ENCODE measurements around the gene PP2D1. TPM values are rescaled to one million over a fixed set of nuclear protein-coding genes. Genes with fewer than 3 reads are reported as not detected.
A peak's percentile ranks its signal among the peaks of the same experiment; 100 is the strongest.

The PP2D1 gene
- total and polyA plus RNA-seq, 2 donors (not counting 3 experiments of a cell fraction or from before 2014, with no cell fraction given): not detected

GRCh38 chr3:20055020-20055775, 43.1 kb upstream of the PP2D1 start:
- dilution Hi-C loops (cut with MboI; ENCODE audit: extremely low pct_ligation_motif_present, low sequenced_read_pairs): no loop called here
- H3K4me3 ChIP-seq (replicated peaks in 1 of 3; ENCODE audit: insufficient read depth in 1 of 3, low read depth in 1 of 3, low read length in 3 of 3): no peak overlapping the region
- no peaks in the 10 kb centered on the region for H3K9me1 ChIP-seq (replicated peaks; ENCODE audit: control insufficient read depth, extremely low read depth, insufficient read depth, low read length)
- peaks cover 33% of the 10 kb centered on the region for H3K4me1 ChIP-seq (ENCODE audit: control insufficient read depth, extremely low read depth, insufficient read depth, low read length)
- no peaks in the 10 kb centered on the region for H3K27me3 ChIP-seq (ENCODE audit: control insufficient read depth in 2 of 2, insufficient read depth in 2 of 2, low read length in 2 of 2)
- no peak overlapping the region for H3K9ac ChIP-seq (replicated peaks; ENCODE audit: extremely low read depth, insufficient read depth, low read length)
- H3K9me3 ChIP-seq (replicated peaks; ENCODE audit: control insufficient read depth, insufficient read depth, low read length): no peaks in the 10 kb centered on the region
- H3K27ac ChIP-seq (ENCODE audit: insufficient read depth, low read depth, low read length): no peak overlapping the region
- H3K36me3 ChIP-seq (ENCODE audit: control insufficient read depth in 2 of 2, extremely low read depth in 1 of 2, insufficient read depth in 2 of 2, low read length in 2 of 2): no peaks in the 10 kb centered on the region
- DNase-seq (ENCODE audit: low read depth, low spot score) (peak; percentile 40), FAIRE-seq (no peak)
- no TSS peak for BruUV-seq (replicated peaks)
- no peak overlapping the region for H2AFZ ChIP-seq (ENCODE audit: low read depth, low read length)
- no peaks in the 10 kb centered on the region for H3K79me2 ChIP-seq (ENCODE audit: control insufficient read depth, insufficient read depth, low read length)
- no peaks in the 10 kb centered on the region for H4K20me1 ChIP-seq (replicated peaks; ENCODE audit: control insufficient read depth, extremely low read depth, insufficient read depth, low read length)
- POLR2A ChIA-PET: no interaction called here
- intact Hi-C loops (cut with micrococcal nuclease): no loop called here
- TF ChIP-seq POLR2AphosphoS5 (IDR thresholded peaks at IDR 0.05; ENCODE audit: insufficient read depth, low read depth, low read length): peak; percentile 8
- TF ChIP-seq POLR2A (IDR thresholded peaks at IDR 0.05; ENCODE audit: low read depth, low read length): no peak
- H3K4me2 ChIP-seq (ENCODE audit: insufficient read depth, low read length): peak overlapping the region; percentile 19
- CTCF ChIA-PET: no interaction called here

DNA sequence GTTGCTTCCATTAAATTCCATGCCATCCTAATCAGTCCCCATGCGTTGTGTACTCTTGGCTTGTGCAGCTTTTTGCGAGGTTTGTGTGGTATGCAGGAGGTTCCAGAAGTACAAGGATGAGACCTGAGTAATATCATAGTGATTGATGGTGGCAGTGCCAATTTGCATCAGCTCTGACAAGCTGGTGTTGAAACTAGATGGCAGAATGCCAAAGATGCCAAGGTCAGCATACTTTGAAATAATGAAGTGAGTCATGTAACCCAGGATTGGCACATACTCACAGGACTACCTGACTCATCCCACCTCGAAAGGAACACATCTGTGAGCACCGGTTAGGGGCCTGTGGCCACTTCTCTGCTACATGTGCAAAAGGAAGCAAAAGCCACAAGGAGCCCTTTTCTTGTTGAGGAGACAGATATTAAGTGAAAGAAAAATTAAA, 42.5 kb upstream of the PP2D1 start:
- ChIA-PET CTCF (no interaction called here), POLR2A (no interaction called here)
- Histone ChIP-seq H3K4me3 (replicated peaks in 1 of 3; ENCODE audit: insufficient read depth in 1 of 3, low read depth in 1 of 3, low read length in 3 of 3) (no peak overlapping the region), H3K4me2 (ENCODE audit: insufficient read depth, low read length) (no peak overlapping the region), H3K27ac (ENCODE audit: insufficient read depth, low read depth, low read length) (no peak overlapping the region), H4K20me1 (replicated peaks; ENCODE audit: control insufficient read depth, extremely low read depth, insufficient read depth, low read length) (no peaks in the 10 kb centered on the region), H3K79me2 (ENCODE audit: control insufficient read depth, insufficient read depth, low read length) (no peaks in the 10 kb centered on the region), H3K9me3 (replicated peaks; ENCODE audit: control insufficient read depth, insufficient read depth, low read length) (no peaks in the 10 kb centered on the region), H2AFZ (ENCODE audit: low read depth, low read length) (no peak overlapping the region), H3K9ac (replicated peaks; ENCODE audit: extremely low read depth, insufficient read depth, low read length) (no peak overlapping the region), H3K9me1 (replicated peaks; ENCODE audit: control insufficient read depth, extremely low read depth, insufficient read depth, low read length) (no peaks in the 10 kb centered on the region), H3K4me1 (ENCODE audit: control insufficient read depth, extremely low read depth, insufficient read depth, low read length) (peaks cover 33% of the 10 kb centered on the region), H3K36me3 (ENCODE audit: control insufficient read depth in 2 of 2, extremely low read depth in 1 of 2, insufficient read depth in 2 of 2, low read length in 2 of 2) (no peaks in the 10 kb centered on the region), H3K27me3 (ENCODE audit: control insufficient read depth in 2 of 2, insufficient read depth in 2 of 2, low read length in 2 of 2) (no peaks in the 10 kb centered on the region)
- dilution Hi-C loops (cut with MboI; ENCODE audit: extremely low pct_ligation_motif_present, low sequenced_read_pairs): no loop called here
- intact Hi-C loops (cut with micrococcal nuclease): loop anchor here (1.0 kb wide), 1 partner anchor 13 kb away; no protein-coding TSS in a partner anchor
- FAIRE-seq (no peak), DNase-seq (ENCODE audit: low read depth, low spot score) (peak; percentile 79)
- TF ChIP-seq JUN (IDR thresholded peaks at IDR 0.05; ENCODE audit: borderline replicate concordance, insufficient read depth, insufficient read length, low read depth): peak; percentile 79
- TF ChIP-seq FOS (IDR thresholded peaks at IDR 0.05; ENCODE audit: borderline replicate concordance, insufficient read depth, low read length): peak; percentile 86
- no peak for TF ChIP-seq EZH2 (IDR thresholded peaks at IDR 0.05; ENCODE audit: borderline replicate concordance, low read depth, low read length, severe bottlenecking)
- no peak for TF ChIP-seq MYC (IDR thresholded peaks at IDR 0.05; ENCODE audit: low read depth, low read length)
- TF ChIP-seq POLR2AphosphoS5 (IDR thresholded peaks at IDR 0.05; ENCODE audit: insufficient read depth, low read depth, low read length): peak; percentile 35
- BruUV-seq (replicated peaks): no TSS peak
